ENCODE measurements around the gene B4GALT7. TPM values are rescaled to one million over a fixed set of nuclear protein-coding genes. Genes with fewer than 3 reads are reported as not detected.
A peak's percentile ranks its signal among the peaks of the same experiment; 100 is the strongest.

The B4GALT7 gene
- total RNA-seq, 4 donors from 2014 or later: 13.6 to 41.1 (median 29.8) TPM

- no peak overlapping the region for H3K4me3 ChIP-seq
- 71 to 83% methylated on average over 1 of the region's 1 CpG for WGBS, 2 donors
- TF ChIP-seq CTCF (IDR thresholded peaks at IDR 0.05) (no peak), EP300 (IDR thresholded peaks at IDR 0.05) (no peak), POLR2A (IDR thresholded peaks at IDR 0.05) (no peak)
Observed at GRCh38 chr5:177590406-177590805, 9.5 kb upstream of the B4GALT7 start.

GRCh38 chr5:177591690-177592009 is 8.3 kb upstream of the B4GALT7 start:
- no peak for TF ChIP-seq EP300 (IDR thresholded peaks at IDR 0.05)
- no peak for TF ChIP-seq CTCF (IDR thresholded peaks at IDR 0.05)
- no peak for TF ChIP-seq POLR2A (IDR thresholded peaks at IDR 0.05)
- peak overlapping the region; percentile 24 to 89 (median 83) for H3K27ac ChIP-seq
- peak overlapping the region; percentile 72 to 92 (median 84) for H3K4me3 ChIP-seq
- peaks cover 0 to 35% (median 11%) of the 10 kb centered on the region in 3 donors for H3K36me3 ChIP-seq
- 12 to 15% methylated on average over 8 of the region's 8 CpGs for WGBS, 2 donors
- peaks cover 0 to 22% (median 11%) of the 10 kb centered on the region in 4 donors for H3K4me1 ChIP-seq
- H3K27me3 ChIP-seq: peaks cover 0 to 13% of the 10 kb centered on the region in 2 donors
- H3K9me3 ChIP-seq: no peaks in the 10 kb centered on the region
- no peak for DNase-seq (ENCODE audit: low spot score in 2 of 2)

More at GRCh38 chr5:177590406-177590805, 9.5 kb upstream of the B4GALT7 start:
- no peak for DNase-seq (ENCODE audit: low spot score in 2 of 2)
- peaks cover 0 to 17% of the 10 kb centered on the region in 2 donors for H3K27me3 ChIP-seq
- H3K36me3 ChIP-seq: peaks cover 0 to 23% (median 8%) of the 10 kb centered on the region in 3 donors
- no peaks in the 10 kb centered on the region for H3K9me3 ChIP-seq
- no peak overlapping the region for H3K27ac ChIP-seq
- H3K4me1 ChIP-seq: peaks cover 0 to 22% (median 11%) of the 10 kb centered on the region in 4 donors

GRCh38 chr5:177592010-177592834 is 7.7 kb upstream of the B4GALT7 start, which contains the start of gene TMED9:
TSS of gene TMED9 (plus strand) at chr5:177592203. CDS start at chr5:177592215, 12 bp downstream.
- Histone ChIP-seq H3K4me1 (peaks cover 0 to 22% (median 11%) of the 10 kb centered on the region in 4 donors), H3K36me3 (peaks cover 0 to 40% (median 11%) of the 10 kb centered on the region in 3 donors), H3K27ac (peak within 1 kb of the TSS; percentile 24 to 89 (median 83)), H3K27me3 (peaks cover 0 to 13% of the 10 kb centered on the region in 2 donors), H3K4me3 (peak within 1 kb of the TSS; percentile 72 to 92 (median 84)), H3K9me3 (no peaks in the 10 kb centered on the region)
- WGBS, 2 donors: 1% methylated on average over 66 to 71 of the region's 71 CpGs
- peak; percentile 54 to 64 for DNase-seq (ENCODE audit: low spot score in 2 of 2)
- TF ChIP-seq EP300 (IDR thresholded peaks at IDR 0.05) (peak in 1 of 2 donors; percentile 81), CTCF (IDR thresholded peaks at IDR 0.05) (peak in 3 of 5 experiments; percentile 12 to 55 (median 29)), POLR2A (IDR thresholded peaks at IDR 0.05) (peak; percentile 75 to 84)

- H3K4me1 ChIP-seq: peaks cover 0 to 22% (median 11%) of the 10 kb centered on the region in 4 donors
- no peaks in the 10 kb centered on the region for H3K9me3 ChIP-seq
- no peak for DNase-seq (ENCODE audit: low spot score in 2 of 2)
- peaks cover 0 to 11% of the 10 kb centered on the region in 2 donors for H3K27me3 ChIP-seq
- TF ChIP-seq EP300 (IDR thresholded peaks at IDR 0.05): no peak
- TF ChIP-seq CTCF (IDR thresholded peaks at IDR 0.05): no peak
- WGBS, 2 donors: 81 to 83% methylated on average over 13 of the region's 13 CpGs
- peak overlapping the region; percentile 72 to 92 (median 84) for H3K4me3 ChIP-seq
- peak overlapping the region in 1 of 4 donors; percentile 89 for H3K27ac ChIP-seq
- peaks cover 0 to 40% (median 11%) of the 10 kb centered on the region in 3 donors for H3K36me3 ChIP-seq
Observed at GRCh38 chr5:177592905-177593304, 7.0 kb upstream of the B4GALT7 start.

- Histone ChIP-seq H3K9me3 (no peaks in the 10 kb centered on the region), H3K4me1 (peaks cover 0 to 22% (median 11%) of the 10 kb centered on the region in 4 donors), H3K27me3 (peaks cover 0 to 8% of the 10 kb centered on the region in 2 donors), H3K27ac (no peak overlapping the region), H3K36me3 (peaks cover 0 to 40% (median 11%) of the 10 kb centered on the region in 3 donors), H3K4me3 (no peak overlapping the region)
- WGBS, 2 donors: 79 to 93% methylated on average over 3 of the region's 3 CpGs
- TF ChIP-seq EP300 (IDR thresholded peaks at IDR 0.05) (no peak), CTCF (IDR thresholded peaks at IDR 0.05) (no peak), POLR2A (IDR thresholded peaks at IDR 0.05) (no peak)
- no peak for DNase-seq (ENCODE audit: low spot score in 2 of 2)
Observed at GRCh38 chr5:177593511-177593910, 6.4 kb upstream of the B4GALT7 start.

All from tibial nerve (tissue), 4 donors.